Right forelimb (tissue), 1 donor: ENCODE measurements around the gene UROC1.

Experiments
- DNase-seq: peaks from one replicate; pipeline ENCODE4 v3.0.0-alpha.2; 2018

UROC1 gene

DNA sequence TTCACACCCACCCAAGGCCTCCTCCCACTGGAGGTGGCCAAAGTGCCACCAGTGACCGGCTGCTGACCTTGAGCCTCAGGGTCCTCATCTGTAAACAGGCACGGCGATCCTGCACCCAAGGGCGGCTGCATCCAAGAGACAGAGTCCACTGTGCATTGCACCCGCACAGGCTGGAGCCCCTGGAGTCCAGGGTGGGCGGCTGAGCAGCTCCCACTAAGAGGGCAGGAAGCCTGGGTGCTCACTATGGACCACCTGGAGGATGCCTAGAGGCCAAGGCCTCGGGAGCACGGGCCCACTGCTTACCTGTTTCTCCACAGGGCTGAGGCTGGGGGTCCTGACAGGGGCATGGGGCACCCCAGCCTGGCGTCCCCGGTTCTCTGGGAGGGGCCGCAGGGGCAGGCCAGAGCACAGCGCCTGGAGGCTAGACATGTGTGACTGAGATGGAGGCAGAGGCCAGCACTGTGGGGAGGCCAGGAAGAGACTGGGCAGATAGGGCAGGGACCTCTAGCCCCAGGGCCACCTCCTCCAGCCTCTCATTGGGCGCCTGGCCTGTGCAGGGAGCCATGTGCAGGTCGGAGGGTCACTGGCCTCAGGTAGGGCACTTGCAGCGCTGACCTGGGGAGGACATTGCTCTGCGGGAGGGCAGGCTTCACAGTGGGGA lies at the start of gene UROC1:
Gene UROC1 (minus strand): TSS at position 483 of the 661 bp plus-strand sequence. CDS start 54 bp downstream, at position 429.
- DNase-seq, result no peak

DNA sequence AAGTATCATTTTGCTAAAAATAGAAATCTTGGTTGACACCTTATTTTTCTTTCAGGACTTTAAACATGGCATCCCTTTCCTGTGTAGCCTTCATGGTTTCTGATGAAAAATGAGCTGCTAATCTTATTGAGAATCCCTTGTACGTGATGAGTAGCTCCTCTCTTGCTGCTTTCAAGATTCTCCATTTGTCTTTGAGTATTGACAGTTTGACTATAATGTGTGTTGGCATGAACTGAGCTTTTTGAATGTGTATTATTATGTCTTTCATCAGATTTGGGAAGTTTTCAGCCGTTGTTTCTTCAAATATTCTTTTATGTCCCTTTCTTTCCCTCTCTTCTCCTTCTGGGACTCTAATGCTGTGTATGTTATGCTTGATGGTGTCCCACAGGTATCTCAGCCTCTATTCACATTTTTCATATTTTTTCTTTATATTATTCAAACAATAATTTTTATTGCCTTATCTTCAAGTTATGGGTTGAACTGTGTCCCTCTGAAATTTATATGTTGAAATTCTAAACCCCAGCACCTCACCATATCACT lies 45.2 kb upstream of the UROC1 start:
- no peak for DNase-seq

GRCh38 chr3:126558336-126559071 lies 40.9 kb upstream of the UROC1 start, which contains the start of gene C3orf22:
TSS of gene C3orf22 (minus strand) at chr3:126558932. CDS start at chr3:126553390, 5,542 bp downstream.
- DNase-seq, result peak; percentile 23

GRCh38 chr3:126557761-126558160 lies 40.2 kb upstream of the UROC1 start:
- DNase-seq, result peak; percentile 32

GRCh38 chr3:126557415-126557745 lies 39.8 kb upstream of the UROC1 start:
- no peak for DNase-seq

- peak; percentile 30 for DNase-seq
Measured at GRCh38 chr3:126556637-126557414, 39.3 kb upstream of the UROC1 start.

DNA sequence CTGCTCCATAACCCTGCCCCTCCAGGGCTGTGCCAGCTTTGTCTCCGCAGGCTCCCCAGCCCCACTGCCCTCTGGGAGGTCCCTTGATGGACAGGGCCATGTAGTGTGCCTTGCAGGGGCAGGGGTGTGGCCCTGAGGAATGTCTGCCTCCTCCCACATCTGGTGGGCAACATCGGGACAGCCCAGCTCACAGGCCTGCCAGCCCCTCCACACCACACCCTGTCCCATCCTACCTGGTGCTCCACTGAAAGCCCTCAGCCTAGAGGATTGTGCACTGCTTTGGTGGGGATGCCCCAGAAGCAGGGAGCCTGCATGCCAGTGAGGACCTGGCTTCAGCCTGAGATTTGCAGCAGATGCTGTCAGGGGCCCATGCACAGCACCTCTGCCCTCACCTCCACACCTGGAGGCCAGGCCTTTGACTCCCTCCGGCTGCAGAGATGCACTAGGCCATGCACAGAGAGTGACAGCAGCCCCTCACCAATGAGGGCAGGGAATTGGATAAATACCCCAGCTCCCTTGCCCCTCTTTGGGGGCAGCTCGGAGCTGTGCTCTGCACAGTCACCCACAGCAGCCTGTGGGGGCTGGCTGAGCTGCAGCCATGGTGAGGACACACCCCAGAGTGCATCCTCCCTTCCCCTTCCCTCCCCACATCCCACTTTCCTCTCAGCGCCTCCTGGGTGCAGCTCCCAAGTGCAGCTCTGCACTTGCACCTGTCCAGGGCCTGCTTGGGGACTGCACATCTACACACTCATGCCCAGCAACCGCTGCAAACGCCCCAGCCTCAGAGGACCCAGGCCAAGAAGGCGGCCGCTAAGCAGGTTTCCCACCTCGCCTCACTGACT lies 38.4 kb upstream of the UROC1 start:
- peak; percentile 35 for DNase-seq

DNA sequence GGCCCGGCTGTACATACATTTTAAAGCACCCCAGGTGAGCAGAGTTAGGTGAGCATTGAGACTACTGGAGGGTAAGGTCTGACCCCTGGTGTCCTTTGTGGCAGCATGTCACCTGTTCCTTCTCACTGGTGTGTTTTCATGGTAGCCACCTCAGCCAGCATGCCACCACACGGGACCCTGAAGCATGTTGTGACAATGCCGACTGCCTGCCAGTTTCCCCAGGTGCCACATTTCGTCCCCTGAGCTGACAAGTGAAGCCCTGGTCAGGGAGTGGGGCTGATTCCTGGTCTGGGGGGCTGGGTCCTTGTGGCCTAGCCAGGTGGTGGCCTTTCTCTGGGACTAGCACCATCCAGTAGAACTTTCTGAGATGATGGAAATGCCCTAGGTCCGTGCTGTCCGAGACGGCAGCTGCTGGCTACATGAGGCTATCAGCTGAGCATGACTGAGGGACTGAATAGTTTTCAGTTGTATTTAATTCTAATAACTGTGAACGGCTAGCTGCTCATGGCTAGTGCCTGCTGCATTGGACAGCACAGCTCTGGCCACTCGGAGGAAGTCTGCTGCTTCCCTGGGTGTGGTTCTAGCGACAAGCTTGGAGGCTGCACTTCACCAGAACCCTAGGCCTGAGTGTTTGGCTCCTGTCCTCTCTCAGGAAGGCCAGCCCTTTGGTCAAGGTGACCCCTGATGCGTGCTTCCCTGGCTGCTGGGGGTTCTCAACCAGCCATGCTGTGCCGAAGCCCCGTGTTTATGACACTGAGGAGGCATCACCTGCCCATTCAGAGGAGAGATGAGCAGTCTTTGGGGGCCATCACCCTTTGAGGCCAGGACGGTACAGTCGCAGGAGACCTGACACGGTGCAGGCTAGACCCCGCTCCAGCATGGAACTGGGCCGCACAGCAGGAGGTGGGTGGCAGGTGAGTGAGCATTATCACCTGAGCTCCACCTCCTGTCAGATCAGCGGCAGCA lies 37.3 kb upstream of the UROC1 start:
- DNase-seq, result peak; percentile 23

GRCh38 chr3:126553284-126554084 lies 35.9 kb upstream of the UROC1 start:
- peak; percentile 30 for DNase-seq

GRCh38 chr3:126552688-126553283 lies 35.2 kb upstream of the UROC1 start:
- no peak for DNase-seq

DNA sequence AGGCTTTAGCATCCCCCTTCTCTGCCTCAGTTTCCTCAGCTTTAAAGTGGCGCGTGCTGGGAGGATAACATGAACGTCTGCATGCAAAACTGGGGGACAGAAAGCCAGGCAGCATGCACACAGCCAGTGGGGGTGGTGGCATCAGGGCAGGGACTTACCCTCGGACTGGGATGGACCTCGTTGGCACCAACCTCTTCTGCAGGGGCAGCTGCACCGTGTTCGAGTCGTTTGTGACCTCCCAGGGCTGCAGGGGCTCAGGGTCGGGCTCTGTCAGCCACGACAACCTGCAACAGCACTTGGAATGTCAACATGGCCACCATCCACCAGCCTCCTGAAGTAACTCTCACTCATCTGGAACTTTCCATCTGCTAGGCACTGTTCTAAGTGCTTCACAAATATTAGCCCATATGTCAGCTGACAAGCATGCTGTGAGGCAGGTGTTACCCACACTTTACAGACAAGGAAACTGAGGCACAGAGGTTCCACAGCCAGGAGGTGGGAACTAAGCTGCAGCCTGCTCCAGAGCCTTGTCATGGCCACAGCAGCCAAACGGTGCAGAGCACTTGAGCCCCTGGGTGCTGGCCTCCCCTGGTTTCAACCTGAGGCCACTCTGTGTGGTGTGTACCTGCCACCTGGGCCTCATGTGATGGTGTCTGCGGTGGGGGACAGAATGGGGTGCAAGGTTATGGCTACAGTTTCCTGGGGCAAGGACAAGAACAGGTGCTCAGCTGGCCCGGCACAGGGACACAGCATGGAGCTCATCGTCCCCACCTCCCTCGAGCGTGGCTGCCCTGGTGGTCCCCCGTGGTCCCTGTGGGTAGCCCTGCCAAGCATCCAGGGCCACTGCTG lies 34.5 kb upstream of the UROC1 start:
- peak; percentile 39 for DNase-seq

GRCh38 chr3:126551121-126551838 lies 33.7 kb upstream of the UROC1 start:
- DNase-seq, result peak; percentile 50

GRCh38 chr3:126550488-126551051 lies 33.0 kb upstream of the UROC1 start:
- DNase-seq, result peak; percentile 42

DNA sequence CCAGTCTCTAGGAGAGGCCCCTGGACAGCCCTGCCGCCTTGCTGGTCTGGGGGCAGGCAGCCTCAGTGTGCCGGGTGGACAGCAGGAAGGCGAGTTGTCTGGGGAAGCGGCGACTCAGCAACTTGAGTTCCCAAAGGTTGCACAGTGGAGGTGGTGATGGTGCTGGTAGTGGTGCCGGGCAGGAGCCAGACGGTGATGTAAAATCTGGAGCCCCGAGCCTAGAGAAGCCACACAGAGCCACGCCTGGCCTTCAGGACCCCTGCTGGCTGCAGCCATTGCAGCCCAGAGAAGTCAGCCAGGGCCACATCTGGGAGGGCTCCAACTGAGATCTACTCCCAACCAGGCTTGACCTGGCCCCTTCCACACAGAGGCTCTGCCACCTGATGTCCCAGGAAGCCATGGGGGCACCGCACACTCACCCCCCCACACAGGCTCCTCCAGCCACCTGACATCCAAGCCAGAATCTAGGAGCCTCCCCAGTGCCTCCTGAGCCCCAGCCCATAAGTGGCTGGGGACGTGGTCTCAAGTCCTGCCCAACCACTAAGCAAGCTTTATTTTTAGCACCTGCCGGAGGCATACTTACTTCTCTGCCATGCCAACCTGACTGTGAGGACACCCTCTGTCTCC lies 32.4 kb upstream of the UROC1 start:
- DNase-seq, result peak; percentile 38

DNA sequence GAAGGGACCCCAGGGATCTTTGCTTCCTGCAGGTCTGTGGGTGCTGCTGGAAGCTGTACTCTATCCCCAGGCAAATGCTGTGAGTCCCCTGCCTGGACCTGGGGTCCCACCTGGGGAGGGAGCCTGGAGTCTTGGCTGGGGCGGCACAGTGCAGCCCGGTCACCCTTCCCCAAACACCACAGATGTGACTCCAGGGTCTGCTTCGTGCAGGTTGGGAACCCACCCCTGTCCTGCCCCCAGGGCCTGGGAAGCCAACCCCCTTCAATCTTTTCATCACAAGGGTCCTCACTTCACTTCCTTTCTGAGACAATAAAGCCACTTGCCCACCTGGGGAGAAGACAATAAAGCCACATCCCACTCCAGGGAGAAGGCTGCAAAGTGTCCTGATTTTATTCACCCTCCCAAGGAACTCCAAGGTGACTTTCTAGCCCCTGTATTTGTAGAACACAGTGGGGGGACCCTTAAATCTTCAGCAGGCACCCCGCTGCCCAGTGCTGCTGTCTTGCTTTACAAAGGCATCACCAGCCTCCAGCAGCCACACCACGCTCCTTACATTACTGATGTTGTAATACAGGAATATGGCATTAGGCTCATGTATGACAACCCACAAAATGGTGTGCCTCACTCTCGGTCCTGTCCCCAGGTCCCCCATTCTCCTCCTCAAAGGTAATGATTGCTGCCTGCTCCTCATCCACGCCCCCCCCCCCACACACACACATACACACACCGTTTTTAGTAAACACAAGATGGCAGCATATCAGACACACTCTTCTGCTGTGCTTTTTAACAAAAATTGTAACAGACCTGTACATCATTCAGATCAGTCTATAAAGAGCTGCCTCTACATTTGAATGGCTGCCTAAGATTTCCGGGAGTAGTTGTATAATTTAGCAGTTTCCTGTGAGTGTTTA lies 31.2 kb upstream of the UROC1 start:
- peak; percentile 38 for DNase-seq

DNA sequence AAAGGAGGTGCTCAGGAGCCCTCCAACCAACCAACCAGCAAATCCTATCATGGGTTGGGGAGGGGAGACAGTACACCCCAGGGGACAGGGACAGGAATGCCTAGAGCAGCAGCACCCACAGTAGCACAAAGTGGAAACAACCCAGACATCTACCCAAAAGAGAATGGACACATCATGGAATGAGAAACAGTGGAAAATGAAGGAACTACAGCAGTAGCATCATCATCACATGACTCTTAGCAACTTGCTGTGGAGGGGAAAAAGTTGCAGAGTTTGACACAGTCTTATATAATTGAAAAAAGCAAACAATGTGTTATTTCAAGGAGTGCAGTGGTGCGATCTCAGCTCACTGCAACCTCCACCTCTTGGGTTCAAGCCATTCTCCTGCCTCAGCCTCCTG lies 30.1 kb upstream of the UROC1 start:
- DNase-seq, result peak; percentile 15
